ENCODE data around the gene FLAD1. TPM values are rescaled to one million over a fixed set of nuclear protein-coding genes. Genes with fewer than 3 reads are reported as not detected.
"Not testable (repeated sequence)": the region's sequence is repeated elsewhere in the genome, so short reads cannot be mapped to it uniquely, and the experiment has no call there.

Gene FLAD1
- total RNA-seq, 2 donors from 2014 or later = 34.6 to 68.3 TPM

DNA sequence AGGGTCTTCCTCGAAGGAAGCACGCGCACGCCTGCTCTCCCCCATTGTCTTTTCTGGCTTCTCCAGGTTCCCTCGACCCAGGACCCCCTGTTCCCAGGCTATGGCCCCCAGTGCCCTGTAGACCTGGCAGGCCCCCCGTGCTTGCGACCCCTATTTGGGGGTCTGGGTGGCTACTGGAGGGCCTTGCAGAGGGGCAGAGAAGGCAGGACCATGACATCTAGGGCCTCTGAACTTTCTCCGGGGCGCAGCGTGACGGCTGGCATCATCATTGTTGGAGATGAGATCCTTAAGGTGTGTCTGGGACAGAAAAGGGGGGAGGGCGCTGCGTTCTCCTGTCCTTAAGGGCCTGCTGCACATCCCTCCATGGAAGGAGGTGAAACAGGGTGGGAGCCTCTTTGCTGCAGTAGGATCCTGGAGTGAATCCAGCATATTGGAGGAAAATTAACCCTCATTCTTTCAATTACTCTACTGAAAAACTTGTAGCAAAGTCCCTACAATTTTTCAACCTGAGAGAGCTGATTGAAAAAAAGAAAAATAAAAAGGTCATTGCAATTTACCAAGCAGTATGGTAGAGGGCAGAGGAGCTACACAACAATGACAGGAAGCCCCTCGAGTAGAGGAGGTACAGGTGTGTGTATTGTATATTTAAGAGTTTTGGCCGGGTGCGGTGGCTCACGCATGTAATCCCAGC lies 777 bp downstream of the FLAD1 start:
- peaks cover 13% of the 10 kb centered on the region for H3K4me1 Mint-ChIP-seq
- no peak overlapping the region for H3K4me3 Mint-ChIP-seq
- no peak for ATAC-seq (replicated peaks)
- no peaks in the 10 kb centered on the region for H3K9me3 Mint-ChIP-seq
- H3K27ac Mint-ChIP-seq = no peak overlapping the region
- peaks cover 61% of the 10 kb centered on the region for H3K36me3 Mint-ChIP-seq (ENCODE audit: low read depth)
- H3K27me3 Mint-ChIP-seq = no peaks in the 10 kb centered on the region

DNA sequence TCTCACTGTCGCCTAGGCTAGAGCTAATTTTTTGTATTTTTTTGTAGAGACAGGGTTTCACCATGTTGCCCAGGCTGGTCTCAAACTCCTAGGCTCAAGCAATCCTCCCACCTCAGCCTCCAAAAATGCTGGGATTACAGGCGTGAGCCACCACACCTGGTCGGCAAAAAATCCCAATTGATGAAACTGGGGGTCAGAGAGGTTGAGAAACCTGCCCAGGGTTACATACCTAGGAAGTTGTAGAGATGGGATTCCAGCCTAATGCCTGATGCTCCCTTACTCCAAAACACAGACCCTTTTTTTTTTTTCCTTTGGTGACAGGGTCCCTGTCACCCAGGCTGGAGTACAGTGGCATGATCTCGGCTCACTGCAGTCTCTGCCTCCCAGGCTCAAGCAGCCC lies 3.6 kb downstream of the FLAD1 start:
- H3K4me3 Mint-ChIP-seq; H3K27me3 Mint-ChIP-seq; ATAC-seq (replicated peaks); H3K4me1 Mint-ChIP-seq; H3K27ac Mint-ChIP-seq; H3K9me3 Mint-ChIP-seq: not testable (repeated sequence)
- peaks cover 69% of the 10 kb centered on the region for H3K36me3 Mint-ChIP-seq (ENCODE audit: low read depth)

DNA sequence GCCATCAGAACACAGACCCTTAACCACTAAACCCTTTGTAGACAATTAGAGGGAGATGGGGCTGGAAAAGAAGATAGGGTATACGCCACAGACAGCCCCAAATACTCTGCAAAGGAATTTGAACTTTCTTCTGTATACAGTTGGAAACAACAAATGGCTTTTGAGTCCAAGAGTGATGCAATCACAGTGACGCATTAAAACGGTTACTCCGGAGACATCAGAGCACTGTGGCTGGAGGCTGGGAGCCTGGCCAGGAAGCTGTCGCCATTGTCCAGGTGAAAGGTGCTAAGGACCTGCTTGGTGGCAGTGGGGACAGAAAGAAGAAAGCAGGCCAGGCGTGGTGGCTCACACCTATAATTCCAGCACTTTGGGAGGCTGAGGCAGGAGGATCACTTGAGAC lies 4.2 kb downstream of the FLAD1 start:
- Mint-ChIP-seq H3K9me3 (no peaks in the 10 kb centered on the region), H3K27me3 (no peaks in the 10 kb centered on the region), H3K4me1 (peaks cover 4% of the 10 kb centered on the region), H3K4me3 (no peak overlapping the region), H3K27ac (no peak overlapping the region), H3K36me3 (ENCODE audit: low read depth) (peaks cover 72% of the 10 kb centered on the region)
- no peak for ATAC-seq (replicated peaks)

DNA sequence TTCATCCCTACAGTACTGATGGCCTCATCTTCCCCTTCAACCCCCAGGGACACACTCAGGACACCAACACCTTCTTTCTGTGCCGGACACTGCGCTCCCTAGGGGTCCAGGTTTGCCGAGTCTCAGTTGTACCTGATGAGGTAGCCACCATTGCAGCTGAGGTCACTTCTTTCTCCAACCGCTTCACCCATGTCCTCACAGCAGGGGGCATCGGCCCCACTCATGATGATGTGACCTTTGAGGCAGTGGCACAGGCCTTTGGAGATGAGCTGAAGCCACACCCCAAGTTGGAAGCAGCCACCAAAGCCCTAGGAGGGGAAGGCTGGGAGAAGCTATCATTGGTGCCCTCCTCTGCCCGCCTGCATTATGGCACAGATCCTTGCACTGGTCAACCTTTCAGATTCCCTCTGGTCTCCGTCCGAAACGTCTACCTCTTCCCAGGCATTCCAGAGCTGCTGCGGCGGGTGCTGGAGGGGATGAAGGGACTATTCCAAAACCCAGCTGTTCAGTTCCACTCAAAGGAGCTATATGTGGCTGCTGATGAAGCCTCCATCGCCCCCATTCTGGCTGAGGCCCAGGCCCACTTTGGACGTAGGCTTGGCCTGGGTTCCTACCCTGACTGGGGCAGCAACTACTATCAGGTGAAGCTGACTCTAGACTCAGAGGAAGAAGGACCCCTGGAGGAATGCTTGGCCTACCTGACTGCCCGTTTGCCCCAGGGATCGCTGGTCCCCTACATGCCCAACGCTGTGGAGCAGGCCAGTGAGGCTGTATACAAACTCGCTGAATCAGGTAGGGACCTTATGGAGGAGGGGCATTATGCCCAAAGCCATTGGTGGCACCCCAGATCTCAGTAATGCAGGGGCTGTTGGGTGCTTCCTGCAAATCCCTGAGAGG lies 5.2 kb downstream of the FLAD1 start:
- Mint-ChIP-seq H3K27ac (no peak overlapping the region), H3K9me3 (no peaks in the 10 kb centered on the region), H3K27me3 (no peaks in the 10 kb centered on the region), H3K36me3 (ENCODE audit: low read depth) (peaks cover 77% of the 10 kb centered on the region), H3K4me1 (peaks cover 4% of the 10 kb centered on the region), H3K4me3 (no peak overlapping the region)
- no peak for ATAC-seq (replicated peaks)

DNA sequence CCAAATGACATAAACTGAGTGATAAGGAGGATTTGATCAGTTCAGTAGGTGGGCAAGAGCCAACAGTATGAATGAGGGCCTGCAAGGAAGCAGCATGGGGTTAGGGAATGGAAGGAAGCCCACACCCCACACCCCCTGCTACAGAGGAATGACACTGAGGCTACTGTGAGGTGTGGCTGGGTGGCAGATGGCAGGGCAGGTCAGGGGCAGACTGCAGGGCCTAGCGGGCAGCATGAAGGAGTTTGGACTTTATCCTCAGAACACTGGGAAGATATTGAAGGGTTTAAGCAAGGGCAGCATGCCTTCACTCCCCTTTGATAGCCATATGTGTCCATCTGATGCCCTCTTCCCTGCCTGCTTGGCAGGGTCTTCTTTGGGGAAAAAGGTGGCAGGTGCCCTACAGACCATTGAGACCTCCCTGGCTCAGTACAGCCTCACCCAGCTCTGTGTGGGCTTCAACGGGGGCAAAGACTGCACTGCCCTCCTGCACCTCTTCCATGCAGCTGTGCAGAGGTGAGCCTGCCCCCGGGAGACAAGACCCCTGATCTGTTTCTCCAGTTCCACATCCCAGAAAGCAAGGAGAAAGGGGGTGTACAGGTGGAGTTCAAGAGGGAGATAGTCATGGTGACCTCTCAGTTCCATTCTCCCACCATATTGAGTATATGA lies 6.2 kb downstream of the FLAD1 start:
- Mint-ChIP-seq H3K4me1 (peaks cover 9% of the 10 kb centered on the region), H3K9me3 (no peaks in the 10 kb centered on the region), H3K27me3 (no peaks in the 10 kb centered on the region), H3K36me3 (ENCODE audit: low read depth) (peaks cover 72% of the 10 kb centered on the region), H3K27ac (no peak overlapping the region), H3K4me3 (no peak overlapping the region)
- ATAC-seq (replicated peaks) = no peak

DNA sequence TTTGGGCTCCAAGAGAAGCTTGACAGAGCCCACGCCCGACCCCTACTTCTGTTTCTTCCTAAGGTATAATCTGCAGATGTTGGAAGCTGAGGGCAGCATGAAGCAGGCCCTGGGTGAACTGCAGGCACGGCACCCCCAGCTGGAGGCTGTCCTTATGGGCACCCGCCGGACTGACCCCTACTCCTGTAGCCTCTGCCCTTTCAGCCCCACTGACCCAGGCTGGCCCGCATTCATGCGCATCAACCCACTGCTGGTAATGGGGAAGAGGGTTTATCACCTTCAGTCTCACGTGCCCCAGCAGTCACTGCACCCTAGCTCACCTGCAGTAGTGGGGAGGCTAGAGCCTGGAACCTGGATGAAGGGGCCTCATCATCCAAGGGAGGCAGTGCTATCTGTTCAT lies 7.1 kb downstream of the FLAD1 start:
- H3K36me3 Mint-ChIP-seq (ENCODE audit: low read depth) = peaks cover 66% of the 10 kb centered on the region
- ATAC-seq (replicated peaks) = no peak
- H3K27ac Mint-ChIP-seq = no peak overlapping the region
- H3K4me1 Mint-ChIP-seq = peaks cover 14% of the 10 kb centered on the region
- H3K4me3 Mint-ChIP-seq = no peak overlapping the region
- no peaks in the 10 kb centered on the region for H3K9me3 Mint-ChIP-seq
- no peaks in the 10 kb centered on the region for H3K27me3 Mint-ChIP-seq

DNA sequence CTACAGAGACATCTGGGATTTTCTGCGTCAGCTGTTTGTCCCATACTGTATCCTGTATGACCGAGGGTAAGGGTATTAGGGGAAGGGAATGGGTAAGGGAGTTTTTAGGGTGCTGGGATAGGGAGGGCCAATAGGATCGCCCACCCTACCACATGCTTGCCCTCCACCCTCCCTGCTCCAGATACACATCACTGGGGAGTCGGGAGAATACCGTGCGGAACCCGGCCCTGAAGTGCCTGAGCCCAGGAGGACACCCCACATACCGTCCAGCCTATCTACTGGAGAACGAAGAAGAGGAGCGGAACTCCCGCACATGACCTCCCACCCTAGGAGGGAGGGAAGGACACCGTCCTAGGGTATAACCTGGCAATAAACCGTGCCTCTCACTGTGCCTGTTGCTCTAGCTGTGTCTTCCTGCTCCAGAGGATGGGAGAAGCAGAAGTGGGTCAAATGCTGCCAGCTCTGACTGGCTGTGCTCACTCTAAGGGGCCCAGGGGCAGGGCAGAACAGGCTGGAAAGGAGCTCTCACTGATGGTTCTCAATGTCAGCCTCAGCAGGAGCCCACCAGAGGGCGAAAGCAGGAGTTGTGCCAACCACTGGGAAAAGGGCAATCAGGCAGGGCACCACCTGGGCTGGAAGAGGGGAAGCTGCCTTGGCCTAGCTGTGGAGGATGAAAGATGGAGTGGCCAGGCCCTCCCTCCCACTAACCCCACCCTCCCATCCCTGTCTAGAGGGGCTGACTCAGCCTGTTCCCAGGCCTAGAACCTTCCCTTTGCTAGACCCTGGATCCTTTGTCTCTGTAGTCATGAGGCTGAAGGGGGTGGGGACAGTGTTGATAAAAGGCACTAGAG lies 9.8 kb downstream of the FLAD1 start:
- H3K27ac Mint-ChIP-seq = no peak overlapping the region
- no peaks in the 10 kb centered on the region for H3K27me3 Mint-ChIP-seq
- H3K4me3 Mint-ChIP-seq = no peak overlapping the region
- ATAC-seq (replicated peaks) = no peak
- peaks cover 45% of the 10 kb centered on the region for H3K36me3 Mint-ChIP-seq (ENCODE audit: low read depth)
- no peaks in the 10 kb centered on the region for H3K9me3 Mint-ChIP-seq
- peaks cover 31% of the 10 kb centered on the region for H3K4me1 Mint-ChIP-seq

DNA sequence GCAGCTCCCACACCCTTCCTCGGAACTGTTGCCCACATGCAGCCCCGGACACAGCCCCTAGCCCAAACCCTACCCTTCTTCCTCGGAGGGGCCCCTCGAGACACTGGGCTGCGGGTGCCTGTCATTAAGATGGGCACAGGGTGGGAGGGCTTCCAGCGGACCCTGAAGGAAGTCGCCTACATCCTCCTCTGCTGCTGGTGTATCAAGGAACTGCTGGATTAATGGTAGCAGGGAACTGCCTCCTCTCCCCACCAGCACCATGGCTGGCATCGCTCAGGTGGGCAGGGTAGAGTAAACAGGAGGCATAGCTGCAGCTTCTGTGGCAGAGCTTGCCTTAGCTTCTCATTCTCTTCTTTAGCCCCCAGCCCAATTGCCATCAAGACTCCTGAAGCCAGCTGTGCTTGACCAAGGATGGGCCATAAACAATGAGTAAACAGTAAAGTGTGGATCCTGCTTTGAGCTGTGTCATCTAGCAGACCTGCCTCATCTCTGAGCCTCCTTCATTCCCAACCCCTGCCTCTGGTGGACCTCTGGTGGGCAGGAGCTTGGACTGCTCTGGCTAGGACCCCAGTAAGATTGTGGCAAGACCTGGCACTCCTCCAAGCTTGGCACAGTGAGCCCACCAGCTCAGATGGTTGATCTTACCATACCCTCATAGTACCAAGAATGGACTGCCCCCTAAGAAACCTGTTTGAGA lies 10.6 kb downstream of the FLAD1 start, which contains the start of gene LENEP:
Gene LENEP, plus strand, starts transcription at position 15 of the 697 bp plus-strand sequence. Its CDS starts 22 bp downstream, at position 37.
- H3K27ac Mint-ChIP-seq = peak within 1 kb of the TSS; percentile 71

DNA sequence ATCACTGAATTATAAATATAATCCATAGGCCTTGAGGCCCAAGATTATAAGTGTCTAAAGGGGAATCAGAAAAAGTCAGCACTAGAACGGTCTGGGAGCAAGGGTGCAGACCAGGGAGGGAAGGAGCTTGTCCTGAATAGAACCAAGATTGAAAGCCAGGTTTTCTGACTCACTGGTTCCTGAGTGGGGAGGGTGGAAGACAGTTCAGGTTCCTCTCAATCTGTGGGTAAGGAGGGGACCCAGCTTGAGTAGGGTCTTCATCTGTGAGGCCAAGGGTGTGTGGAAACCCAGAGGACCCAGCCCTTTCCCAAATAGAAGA lies 11.1 kb downstream of the FLAD1 start:
- Mint-ChIP-seq H3K4me3 (no peak overlapping the region), H3K27ac (peak overlapping the region; percentile 71), H3K9me3 (no peaks in the 10 kb centered on the region), H3K27me3 (no peaks in the 10 kb centered on the region), H3K36me3 (ENCODE audit: low read depth) (peaks cover 32% of the 10 kb centered on the region), H3K4me1 (peaks cover 31% of the 10 kb centered on the region)
- no peak for ATAC-seq (replicated peaks)

More for the DNA sequence above, 10.6 kb downstream of the FLAD1 start, which contains the start of gene LENEP:
- Mint-ChIP-seq H3K36me3 (ENCODE audit: low read depth) (peaks cover 37% of the 10 kb centered on the region), H3K9me3 (no peaks in the 10 kb centered on the region), H3K4me1 (peaks cover 31% of the 10 kb centered on the region), H3K27me3 (no peaks in the 10 kb centered on the region), H3K4me3 (no peak within 1 kb of the TSS)
- no peak for ATAC-seq (replicated peaks)

DNA sequence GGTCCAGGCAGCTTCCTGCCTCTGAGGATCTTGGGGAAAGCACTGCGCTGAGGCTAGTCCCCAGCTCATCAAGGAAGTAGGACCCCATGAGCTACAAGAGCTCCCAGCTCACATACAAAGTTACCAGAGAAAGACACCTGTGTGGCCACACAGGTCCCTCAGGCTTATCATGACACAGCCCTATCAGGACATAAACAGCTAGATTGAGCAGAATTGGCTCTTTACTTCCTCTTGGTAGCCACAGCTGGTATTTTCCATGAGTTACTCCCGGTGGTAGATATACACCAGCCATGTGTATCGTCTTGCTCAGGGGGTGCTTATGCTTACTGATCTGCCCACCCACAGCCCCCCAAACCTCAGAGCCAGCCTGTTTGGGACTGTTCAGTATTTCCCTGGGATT lies 11.4 kb downstream of the FLAD1 start:
- Mint-ChIP-seq H3K9me3 (no peaks in the 10 kb centered on the region), H3K4me1 (peaks cover 31% of the 10 kb centered on the region), H3K27ac (peak overlapping the region; percentile 71), H3K27me3 (no peaks in the 10 kb centered on the region), H3K36me3 (ENCODE audit: low read depth) (peaks cover 29% of the 10 kb centered on the region), H3K4me3 (no peak overlapping the region)
- ATAC-seq (replicated peaks) = no peak

DNA sequence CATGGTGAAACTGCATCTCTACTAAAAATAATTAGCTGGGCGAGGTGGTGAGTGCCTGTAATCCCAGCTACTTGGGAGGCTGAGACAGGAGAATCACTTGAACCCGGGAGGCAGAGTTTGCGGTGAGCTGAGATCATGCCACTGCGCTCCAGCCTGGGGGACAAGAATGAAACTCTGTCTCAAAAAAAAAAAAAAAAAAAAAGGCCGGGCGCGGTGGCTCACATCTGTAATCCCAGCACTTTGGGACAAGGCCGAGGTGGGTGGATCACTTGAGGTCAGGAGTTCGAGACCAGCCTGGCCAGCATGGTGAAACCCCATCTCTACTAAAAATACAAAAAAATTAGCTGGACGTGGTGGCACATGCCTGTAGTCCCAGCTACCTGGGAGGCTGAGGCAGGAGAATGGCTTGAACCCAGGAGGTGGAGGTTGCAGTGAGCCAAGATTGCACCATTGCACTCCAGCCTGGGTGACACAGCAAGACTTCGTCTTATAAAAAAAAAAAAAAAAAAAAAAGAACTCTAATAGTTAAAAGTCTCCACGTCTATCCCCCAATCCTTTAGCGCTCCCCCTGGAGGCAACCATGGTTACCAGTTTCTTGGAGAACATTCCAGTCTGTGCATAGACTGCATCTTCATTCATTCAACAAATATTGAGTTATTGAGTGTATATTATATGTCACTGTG lies 12.3 kb downstream of the FLAD1 start:
- peaks cover 38% of the 10 kb centered on the region for H3K4me1 Mint-ChIP-seq
- H3K27me3 Mint-ChIP-seq = not testable (repeated sequence)
- H3K27ac Mint-ChIP-seq = peak overlapping the region; percentile 71

DNA sequence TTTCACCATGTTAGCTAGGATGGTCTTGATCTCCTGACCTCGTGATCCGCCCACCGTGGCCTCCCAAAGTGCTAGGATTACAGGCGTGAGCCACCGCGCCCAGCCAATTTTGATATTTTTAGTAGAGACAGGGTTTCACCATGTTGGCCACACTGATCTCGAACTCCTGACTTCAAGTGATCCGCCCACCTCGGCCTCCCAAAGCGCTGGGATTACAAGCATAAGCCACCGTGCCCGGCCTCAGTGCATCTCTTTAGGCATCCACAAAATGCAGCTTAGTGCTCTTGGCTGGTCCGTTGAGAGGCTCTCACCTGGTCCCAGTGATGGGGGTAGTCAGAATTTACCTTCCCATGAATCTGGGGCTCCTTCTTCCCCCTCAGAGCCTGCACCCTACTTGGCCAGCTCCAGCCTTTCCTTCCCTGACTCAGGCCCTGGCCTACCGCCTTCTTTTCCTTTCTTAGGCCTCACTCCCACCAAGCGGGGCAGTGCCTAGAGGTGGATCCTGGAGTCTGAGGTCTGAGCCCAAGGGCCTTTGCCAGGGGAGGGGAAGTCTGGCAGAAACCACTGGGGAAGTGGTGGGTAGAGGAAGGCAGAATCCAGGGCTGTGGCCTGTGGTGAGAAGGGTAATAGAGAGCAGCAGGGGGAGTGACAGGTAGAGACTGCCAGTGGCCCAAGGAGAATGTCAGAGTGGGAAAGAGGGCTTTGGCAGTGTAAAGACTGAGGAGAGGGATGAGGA lies 14.0 kb downstream of the FLAD1 start:
- H3K27me3 Mint-ChIP-seq = no peaks in the 10 kb centered on the region
- no peak for ATAC-seq (replicated peaks)
- peaks cover 38% of the 10 kb centered on the region for H3K4me1 Mint-ChIP-seq
- H3K36me3 Mint-ChIP-seq (ENCODE audit: low read depth) = peaks cover 10% of the 10 kb centered on the region
- H3K4me3 Mint-ChIP-seq = peak overlapping the region; percentile 91
- no peaks in the 10 kb centered on the region for H3K9me3 Mint-ChIP-seq
- peak overlapping the region; percentile 58 for H3K27ac Mint-ChIP-seq

More for the DNA sequence above, 12.3 kb downstream of the FLAD1 start:
- ATAC-seq (replicated peaks); H3K9me3 Mint-ChIP-seq; H3K4me3 Mint-ChIP-seq: not testable (repeated sequence)
- H3K36me3 Mint-ChIP-seq (ENCODE audit: low read depth) = peaks cover 20% of the 10 kb centered on the region

Measured in activated T-helper 17 cell treated with anti-CD3 and anti-CD28 coated beads, Interleukin-2, amount 50 U/mL, for 72 hours (primary cell).